Loucy (cell line): ENCODE data around the gene TTC23.

Experiments
- H2AFZ ChIP-seq: fragments of 200-600 bp; sonication (generic); 2 replicates; pipeline ENCODE4 v1.6.0; 2016; ENCODE audit warnings: antibody characterized with exemption, mild to moderate bottlenecking, low read length, moderate library complexity
- H3F3A ChIP-seq: fragments of 200-600 bp; 2 replicates; pipeline ENCODE4 v1.6.0; 2016; ENCODE audit warnings: antibody characterized with exemption, low read depth, mild to moderate bottlenecking
- H3K27me3 ChIP-seq: fragments of 200-600 bp; sonication (generic); 2 replicates; pipeline ENCODE4 v1.6.1; 2014; ENCODE audit warnings: low read length, mild to moderate bottlenecking; ENCODE audit not compliant: insufficient read depth, poor library complexity, severe bottlenecking
- H3K36me3 ChIP-seq: fragments of 200-600 bp; sonication (generic); 2 replicates; pipeline ENCODE4 v1.6.1; 2016; ENCODE audit warnings: low read length; ENCODE audit not compliant: insufficient read depth
- H3K4me1 ChIP-seq: fragments of 200-600 bp; sonication (generic); 2 replicates; pipeline ENCODE4 v1.5.1; 2014; ENCODE audit warnings: low read length, mild to moderate bottlenecking; ENCODE audit not compliant: insufficient read depth, poor library complexity, severe bottlenecking
- H3K4me2 ChIP-seq: fragments of 200-600 bp; sonication (generic); 2 replicates; pipeline ENCODE4 v1.6.0; 2014; ENCODE audit warnings: antibody characterized with exemption, low read length, low read depth, mild to moderate bottlenecking; ENCODE audit not compliant: poor library complexity, severe bottlenecking
- H3K4me3 ChIP-seq: fragments of 200-600 bp; sonication (generic); 2 replicates; pipeline ENCODE4 v1.5.1; 2014; ENCODE audit warnings: low read length, mild to moderate bottlenecking, mixed read lengths; ENCODE audit not compliant: poor library complexity, severe bottlenecking
- H3K79me2 ChIP-seq: fragments of 200-600 bp; sonication (generic); 2 replicates; pipeline ENCODE4 v1.6.1; 2014; ENCODE audit warnings: low read length; ENCODE audit not compliant: insufficient read depth
- H3K9ac ChIP-seq: fragments of 200-600 bp; sonication (generic); 2 replicates; pipeline ENCODE4 v1.6.0; 2014; ENCODE audit warnings: mild to moderate bottlenecking, low read depth, low read length, moderate library complexity; ENCODE audit not compliant: poor library complexity, severe bottlenecking
- H3K9me2 ChIP-seq: fragments of 200-600 bp; sonication (generic); replicated peaks from 2 replicates; pipeline ENCODE4 v1.6.1; 2016; ENCODE audit warnings: low read depth, low read length, mixed read lengths
- H3K9me3 ChIP-seq: fragments of 200-600 bp; sonication (generic); 2 replicates; pipeline ENCODE4 v1.6.1; 2014; ENCODE audit warnings: mild to moderate bottlenecking, antibody characterized with exemption, low read length, low read depth; ENCODE audit not compliant: insufficient read depth
- H4K20me1 ChIP-seq: fragments of 200-600 bp; sonication (generic); 2 replicates; pipeline ENCODE4 v1.6.0; 2014; ENCODE audit warnings: antibody characterized with exemption, low read length, mild to moderate bottlenecking; ENCODE audit not compliant: insufficient read depth, poor library complexity, severe bottlenecking
- EZH2phosphoT487 ChIP-seq: fragments of 200-600 bp; IDR thresholded peaks from 2 replicates; pipeline ENCODE4 v1.6.1; 2018; ENCODE audit warnings: antibody characterized with exemption, mild to moderate bottlenecking, moderate library complexity, borderline replicate concordance
- TF ChIP-seq, protein P1 (sequence below): fragments of 200-600 bp; sonication (generic); conservative IDR thresholded peaks from 2 replicates; pipeline ENCODE4 v1.5.1; 2014; ENCODE audit warnings: mild to moderate bottlenecking, antibody characterized with exemption, low read length

The TTC23 gene

DNA sequence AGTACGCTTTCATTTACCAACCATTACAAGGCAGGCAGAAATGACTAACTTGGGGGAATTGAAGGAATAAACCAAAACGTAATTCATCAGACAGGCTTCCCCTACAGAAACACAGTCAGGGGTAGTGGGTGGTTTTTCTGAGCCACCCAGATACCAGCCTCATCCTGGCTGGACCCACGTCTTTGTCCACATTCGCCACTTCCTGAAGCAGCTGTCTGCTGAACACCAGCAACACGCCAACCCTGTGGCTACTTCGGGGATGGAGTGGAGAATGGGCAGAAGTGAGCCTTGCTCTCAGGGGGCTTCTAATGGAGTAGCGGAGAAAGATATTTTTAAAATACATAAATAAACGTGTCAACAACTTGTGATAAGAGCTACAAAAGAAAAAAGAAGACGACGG, 104.4 kb downstream of the TTC23 start:
- Histone ChIP-seq H3K4me3 (no peak overlapping the region), H3K4me1 (no peaks in the 10 kb centered on the region), H3K4me2 (no peak overlapping the region), H2AFZ (no peak overlapping the region), H3K9me3 (no peaks in the 10 kb centered on the region), H3K36me3 (no peaks in the 10 kb centered on the region), H3K9ac (no peak overlapping the region), H3F3A (no peaks in the 10 kb centered on the region), H4K20me1 (no peaks in the 10 kb centered on the region), H3K27me3 (no peaks in the 10 kb centered on the region), H3K79me2 (no peaks in the 10 kb centered on the region), H3K9me2 (no peaks in the 10 kb centered on the region)
- TF ChIP-seq, protein P1, sequence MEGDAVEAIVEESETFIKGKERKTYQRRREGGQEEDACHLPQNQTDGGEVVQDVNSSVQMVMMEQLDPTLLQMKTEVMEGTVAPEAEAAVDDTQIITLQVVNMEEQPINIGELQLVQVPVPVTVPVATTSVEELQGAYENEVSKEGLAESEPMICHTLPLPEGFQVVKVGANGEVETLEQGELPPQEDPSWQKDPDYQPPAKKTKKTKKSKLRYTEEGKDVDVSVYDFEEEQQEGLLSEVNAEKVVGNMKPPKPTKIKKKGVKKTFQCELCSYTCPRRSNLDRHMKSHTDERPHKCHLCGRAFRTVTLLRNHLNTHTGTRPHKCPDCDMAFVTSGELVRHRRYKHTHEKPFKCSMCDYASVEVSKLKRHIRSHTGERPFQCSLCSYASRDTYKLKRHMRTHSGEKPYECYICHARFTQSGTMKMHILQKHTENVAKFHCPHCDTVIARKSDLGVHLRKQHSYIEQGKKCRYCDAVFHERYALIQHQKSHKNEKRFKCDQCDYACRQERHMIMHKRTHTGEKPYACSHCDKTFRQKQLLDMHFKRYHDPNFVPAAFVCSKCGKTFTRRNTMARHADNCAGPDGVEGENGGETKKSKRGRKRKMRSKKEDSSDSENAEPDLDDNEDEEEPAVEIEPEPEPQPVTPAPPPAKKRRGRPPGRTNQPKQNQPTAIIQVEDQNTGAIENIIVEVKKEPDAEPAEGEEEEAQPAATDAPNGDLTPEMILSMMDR, result no peak
- TF ChIP-seq EZH2phosphoT487, result no peak

DNA sequence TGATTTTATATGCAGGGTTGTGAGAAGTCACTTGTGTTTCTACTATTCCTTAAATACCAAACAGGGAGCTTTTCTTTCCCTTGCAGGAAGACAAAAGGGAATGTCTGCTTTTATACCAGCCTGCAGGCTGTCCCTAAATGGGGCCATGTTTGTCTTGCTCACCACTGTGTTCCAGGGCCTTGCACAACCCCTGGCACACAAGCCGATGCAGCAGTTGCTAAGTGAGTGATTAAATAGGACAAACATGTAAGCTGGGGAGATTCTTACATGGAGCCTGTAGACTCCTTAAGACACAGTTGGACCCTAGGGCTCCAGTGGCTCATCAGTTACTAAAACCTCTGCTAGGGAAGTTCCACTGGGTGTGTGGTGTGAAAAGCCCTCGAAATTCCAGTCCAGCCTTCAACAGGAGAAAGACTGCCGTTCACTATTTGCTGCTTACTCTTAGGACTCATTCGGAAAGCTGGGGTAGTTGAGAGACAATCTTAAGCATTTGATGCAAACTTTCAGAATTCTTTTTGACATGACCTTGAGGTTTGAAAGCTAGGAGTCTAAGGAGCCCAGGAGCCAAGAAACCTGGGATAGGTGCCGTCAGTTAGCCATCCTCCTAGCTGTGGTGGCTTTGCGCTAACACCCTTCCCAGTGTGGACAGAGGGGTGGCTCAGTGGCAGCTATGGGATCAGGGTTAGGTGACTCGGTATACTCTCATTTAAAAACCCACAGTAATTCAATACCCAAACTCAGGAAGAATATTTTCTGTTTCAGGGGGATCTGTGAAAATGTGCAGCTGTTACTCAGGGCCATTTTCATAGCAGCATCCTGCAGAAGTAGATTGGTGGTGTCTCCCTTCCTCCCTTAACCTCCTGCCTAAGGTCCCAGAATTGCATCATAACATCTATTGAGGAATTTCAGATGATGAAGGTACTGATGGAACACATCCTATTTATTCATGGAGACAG, 105.4 kb downstream of the TTC23 start:
- TF ChIP-seq, protein P1, result no peak
- TF ChIP-seq EZH2phosphoT487, result no peak

DNA sequence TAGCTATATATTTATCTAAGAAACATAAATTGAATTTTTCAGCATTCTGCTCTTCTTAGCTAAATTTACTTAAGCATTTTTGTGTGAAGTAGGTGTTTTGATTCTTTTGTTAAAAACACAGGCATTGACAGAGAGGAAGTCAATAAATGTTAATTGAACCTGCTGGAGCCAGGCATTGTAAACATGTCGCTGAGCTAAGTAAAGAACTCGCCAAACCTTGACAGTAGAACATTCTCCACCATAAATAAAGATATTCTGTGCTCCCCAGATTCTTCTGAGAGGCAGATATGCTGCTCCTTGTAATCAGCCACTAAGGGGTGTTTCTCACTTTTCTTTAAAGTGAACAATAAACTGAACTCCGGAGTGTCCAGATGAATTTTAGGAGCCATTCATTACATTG, 106.1 kb downstream of the TTC23 start:
- no peak overlapping the region for H3K4me3 ChIP-seq
- H3K36me3 ChIP-seq, result no peaks in the 10 kb centered on the region
- TF ChIP-seq, protein P1, result no peak
- TF ChIP-seq EZH2phosphoT487, result no peak
- H3K9me2 ChIP-seq, result no peaks in the 10 kb centered on the region
- H3K9ac ChIP-seq, result no peak overlapping the region
- H4K20me1 ChIP-seq, result no peaks in the 10 kb centered on the region
- H3K4me2 ChIP-seq, result no peak overlapping the region
- no peaks in the 10 kb centered on the region for H3K9me3 ChIP-seq
- H3K27me3 ChIP-seq, result no peaks in the 10 kb centered on the region
- H3K4me1 ChIP-seq, result no peaks in the 10 kb centered on the region
- no peaks in the 10 kb centered on the region for H3F3A ChIP-seq
- no peaks in the 10 kb centered on the region for H3K79me2 ChIP-seq
- H2AFZ ChIP-seq, result no peak overlapping the region

More for the DNA sequence above, 105.4 kb downstream of the TTC23 start:
- no peaks in the 10 kb centered on the region for H3K36me3 ChIP-seq
- H3F3A ChIP-seq, result no peaks in the 10 kb centered on the region
- H3K9me2 ChIP-seq, result no peaks in the 10 kb centered on the region
- H3K9ac ChIP-seq, result no peak overlapping the region
- no peak overlapping the region for H3K4me3 ChIP-seq
- no peaks in the 10 kb centered on the region for H3K4me1 ChIP-seq
- H3K4me2 ChIP-seq, result no peak overlapping the region
- no peak overlapping the region for H2AFZ ChIP-seq
- H3K9me3 ChIP-seq, result no peaks in the 10 kb centered on the region
- no peaks in the 10 kb centered on the region for H3K27me3 ChIP-seq
- no peaks in the 10 kb centered on the region for H3K79me2 ChIP-seq
- no peaks in the 10 kb centered on the region for H4K20me1 ChIP-seq
